HG03045 (cell line): ENCODE results near the gene SFXN5.
"Not testable (repeated sequence)": the region's sequence is repeated elsewhere in the genome, so short reads cannot be mapped to it uniquely, and the experiment has no call there.

Source experiments
- ATAC-seq: cut with Tn5 transposase; IDR thresholded peaks from one replicate; pipeline ENCODE4 v1.9.1; 2021; ENCODE audit warnings: mild to moderate bottlenecking, moderate library complexity; ENCODE audit not compliant: unreplicated experiment

The SFXN5 gene

GRCh38 chr2:72914589-72915319 is 156.8 kb downstream of the SFXN5 start:
- no peak for ATAC-seq

GRCh38 chr2:72914206-72914559 is 157.3 kb downstream of the SFXN5 start:
- ATAC-seq: no peak

GRCh38 chr2:72913486-72914205 is 157.9 kb downstream of the SFXN5 start:
- no peak for ATAC-seq

- no peak for ATAC-seq
These were observed 160.3 kb downstream of the SFXN5 start for GRCh38 chr2:72911256-72911655.

GRCh38 chr2:72908741-72909140 is 162.8 kb downstream of the SFXN5 start:
- no peak for ATAC-seq

GRCh38 chr2:72907369-72907768 is 164.1 kb downstream of the SFXN5 start:
- not testable (repeated sequence) for ATAC-seq

GRCh38 chr2:72901426-72901825 is 170.1 kb downstream of the SFXN5 start:
- ATAC-seq: no peak

GRCh38 chr2:72900191-72900825 is 171.2 kb downstream of the SFXN5 start:
- no peak for ATAC-seq

GRCh38 chr2:72898585-72898906 is 173.0 kb downstream of the SFXN5 start:
- ATAC-seq: no peak

GRCh38 chr2:72897785-72898584 is 173.5 kb downstream of the SFXN5 start:
- ATAC-seq: no peak

GRCh38 chr2:72896446-72896845 is 175.1 kb downstream of the SFXN5 start:
- no peak for ATAC-seq

- ATAC-seq: no peak
These were observed 175.7 kb downstream of the SFXN5 start for GRCh38 chr2:72895759-72896281.

- no peak for ATAC-seq
These were observed 176.4 kb downstream of the SFXN5 start for GRCh38 chr2:72895154-72895553.

GRCh38 chr2:72894514-72894913 is 177.0 kb downstream of the SFXN5 start:
- ATAC-seq: no peak

- peak; percentile 49 for ATAC-seq
These were observed 177.8 kb downstream of the SFXN5 start for GRCh38 chr2:72893594-72894319.

- ATAC-seq: peak; percentile 68
These were observed 178.9 kb downstream of the SFXN5 start for GRCh38 chr2:72892506-72893173.
